Stimulated activated CD4-positive, alpha-beta T cell treated with anti-CD3 and anti-CD28 coated beads, TNF-alpha, amount 100 ng/mL, for 24 hours (primary cell): Measurements from ENCODE around the gene WDR1.
"Not testable (repeated sequence)": the region's sequence is repeated elsewhere in the genome, so short reads cannot be mapped to it uniquely, and the experiment has no call there.

Experiments used
- DNase-seq, 3 experiments: peaks; one replicate each; pipeline ENCODE4 v3.0.0-alpha.2; 2020; ENCODE audit warnings: low read depth in 3 of 3

Gene WDR1

GRCh38 chr4:10134141-10134540 is 17.5 kb upstream of the WDR1 start:
- no peak for DNase-seq

- DNase-seq, result no peak
Observed at GRCh38 chr4:10131202-10131601, 14.6 kb upstream of the WDR1 start.

DNA sequence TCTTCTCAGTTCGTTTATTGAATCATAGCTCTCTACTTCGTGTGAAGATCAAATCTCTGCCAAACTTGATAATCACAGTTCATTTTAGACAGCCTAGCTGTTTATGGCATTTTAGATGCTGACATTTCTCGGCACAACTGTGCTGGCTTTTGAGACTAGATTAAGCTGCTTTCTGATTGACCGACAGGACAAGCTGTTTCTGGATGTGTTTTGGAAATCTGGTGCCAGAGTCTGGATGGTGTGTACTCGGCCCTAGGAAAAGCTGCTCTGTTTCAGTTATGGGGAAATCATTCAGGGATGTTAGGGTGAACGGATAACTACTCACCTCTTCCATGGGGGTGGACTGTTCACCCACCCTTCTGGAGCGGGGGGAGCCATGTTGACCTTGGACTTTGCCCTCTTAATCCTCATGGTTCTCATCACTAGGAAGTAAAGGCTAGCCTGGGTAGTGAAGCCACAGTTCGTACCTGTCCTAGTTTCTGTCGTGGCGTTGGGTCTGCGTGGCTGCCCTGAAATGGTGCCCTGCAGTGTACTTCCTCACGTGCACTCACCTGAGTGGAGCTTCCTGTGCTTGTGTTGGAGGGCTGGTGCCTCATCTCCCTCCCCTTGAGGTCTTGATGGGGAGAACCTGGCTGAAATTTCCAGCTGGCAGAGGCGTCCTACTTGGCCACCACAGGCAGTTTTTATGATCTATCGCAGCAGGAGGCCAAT is 13.7 kb upstream of the WDR1 start:
- DNase-seq, result no peak

DNA sequence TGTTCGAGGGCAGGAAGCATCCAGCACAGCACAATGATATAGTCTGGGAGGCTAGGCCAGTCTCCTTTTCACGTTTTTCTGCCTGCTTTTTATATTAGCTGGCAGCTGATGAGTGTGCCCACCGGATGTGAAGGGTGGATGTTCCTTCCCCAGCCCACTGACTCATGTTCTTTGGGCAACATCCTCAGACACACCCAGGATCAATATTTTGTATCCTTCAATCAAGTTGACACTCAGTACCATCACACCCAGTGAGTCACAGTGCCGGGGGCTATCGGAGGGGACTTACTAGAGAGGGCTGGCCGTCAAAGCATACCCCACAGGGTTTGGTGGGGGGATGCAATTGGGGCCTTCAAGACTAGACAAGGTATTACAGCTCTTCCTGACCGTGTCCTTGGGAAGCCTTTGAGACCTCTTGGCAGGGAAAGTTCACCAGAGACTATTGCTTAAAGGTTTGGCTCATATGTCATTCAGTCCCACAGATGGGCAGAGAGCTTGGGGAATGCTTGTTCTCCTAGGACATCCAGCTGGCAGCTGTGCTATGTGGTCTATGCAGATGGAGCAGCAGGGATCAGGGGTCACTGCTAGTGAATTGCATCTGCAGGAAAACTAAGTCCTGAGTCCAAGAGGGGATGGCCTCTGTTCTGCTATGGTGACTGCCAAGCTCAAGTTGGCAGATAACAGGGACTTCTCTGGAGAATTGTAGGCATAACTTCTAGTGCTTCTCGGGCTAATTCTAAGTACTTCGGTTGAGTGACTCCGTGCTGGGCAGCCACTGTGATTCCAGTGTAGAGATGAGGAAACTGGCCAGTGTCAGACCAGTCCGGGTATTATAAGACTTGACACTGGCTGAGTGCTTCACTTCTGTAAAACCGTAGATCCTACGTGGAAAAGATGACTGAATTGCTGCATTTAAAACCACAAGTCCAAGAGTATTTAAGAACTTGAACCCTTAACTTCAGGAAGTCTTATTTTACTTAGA is 12.9 kb upstream of the WDR1 start:
- DNase-seq, result no peak

DNA sequence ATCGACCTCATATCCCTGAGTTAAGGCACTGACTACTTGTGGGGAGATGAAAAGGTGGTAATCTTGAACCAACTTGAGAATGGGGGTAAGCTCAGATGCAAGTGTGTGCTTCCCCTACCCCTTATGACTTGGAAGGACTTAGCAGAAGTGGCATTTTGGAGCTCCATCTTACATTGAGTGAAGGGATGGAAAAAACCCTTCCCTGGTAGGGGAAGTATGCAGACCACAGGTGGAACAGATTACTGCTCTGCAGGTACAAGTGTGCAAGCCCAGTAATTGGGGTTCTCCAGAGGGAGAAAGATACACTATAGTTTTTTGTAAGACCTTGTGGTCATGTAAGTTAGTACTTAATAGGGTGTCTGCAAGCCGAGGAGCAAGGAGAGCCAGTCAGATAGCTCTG is 12.2 kb upstream of the WDR1 start:
- DNase-seq, result no peak

DNA sequence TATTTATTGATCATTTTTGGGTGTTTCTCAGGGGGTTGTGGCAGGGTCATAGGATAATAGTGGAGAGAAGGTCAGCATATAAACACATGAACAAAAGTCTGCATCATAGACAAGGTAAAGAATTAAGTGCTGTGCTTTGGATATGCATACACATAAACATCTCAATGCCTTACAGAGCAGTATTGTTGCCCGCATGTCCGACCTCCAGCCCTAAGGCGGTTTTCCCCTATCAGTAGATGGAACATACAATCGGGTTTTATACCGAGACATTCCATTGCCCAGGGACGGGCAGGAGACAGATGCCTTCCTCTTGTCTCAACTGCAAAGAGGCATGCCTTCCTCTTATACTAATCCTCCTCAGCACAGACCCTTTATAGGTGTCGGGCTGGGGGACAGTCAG is 10.9 kb upstream of the WDR1 start:
- DNase-seq, result not testable (repeated sequence)

- no peak for DNase-seq
Observed at GRCh38 chr4:10124167-10124930, 7.8 kb upstream of the WDR1 start.

- no peak for DNase-seq
Observed at GRCh38 chr4:10123227-10124101, 6.9 kb upstream of the WDR1 start.

GRCh38 chr4:10122236-10122932 is 5.8 kb upstream of the WDR1 start:
- no peak for DNase-seq

- no peak for DNase-seq
Observed at GRCh38 chr4:10121568-10122208, 5.1 kb upstream of the WDR1 start.

DNA sequence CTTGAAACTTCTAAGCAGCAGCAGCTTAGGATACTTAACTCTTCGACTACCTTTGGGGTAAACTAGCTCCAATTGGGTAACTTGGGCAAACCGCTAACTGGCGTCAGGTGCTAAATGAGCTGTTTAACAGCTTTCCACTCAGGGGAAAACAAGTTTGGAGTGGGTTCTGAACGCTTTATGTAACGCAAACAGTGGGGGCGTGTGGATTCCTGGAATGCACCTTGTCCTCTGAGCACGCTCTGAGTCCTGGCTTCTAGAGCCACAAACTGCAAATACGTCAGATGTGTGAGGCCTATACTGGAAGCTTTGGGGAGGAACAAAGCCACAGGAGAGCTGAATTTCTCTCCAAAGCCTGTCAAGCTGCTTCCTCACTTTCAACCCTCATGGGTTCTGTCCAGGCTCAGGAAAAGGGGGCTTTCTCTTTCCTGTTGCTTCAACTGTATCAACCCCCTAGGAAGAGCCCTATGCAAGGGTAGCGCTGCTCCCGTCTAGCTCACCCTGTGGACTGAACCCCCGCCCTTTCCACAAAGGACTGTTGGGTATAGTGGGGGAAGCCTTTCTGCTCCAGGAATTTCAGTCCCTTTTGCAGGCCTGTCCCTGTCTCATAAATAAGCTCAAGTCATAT is 4.5 kb upstream of the WDR1 start:
- no peak for DNase-seq

DNA sequence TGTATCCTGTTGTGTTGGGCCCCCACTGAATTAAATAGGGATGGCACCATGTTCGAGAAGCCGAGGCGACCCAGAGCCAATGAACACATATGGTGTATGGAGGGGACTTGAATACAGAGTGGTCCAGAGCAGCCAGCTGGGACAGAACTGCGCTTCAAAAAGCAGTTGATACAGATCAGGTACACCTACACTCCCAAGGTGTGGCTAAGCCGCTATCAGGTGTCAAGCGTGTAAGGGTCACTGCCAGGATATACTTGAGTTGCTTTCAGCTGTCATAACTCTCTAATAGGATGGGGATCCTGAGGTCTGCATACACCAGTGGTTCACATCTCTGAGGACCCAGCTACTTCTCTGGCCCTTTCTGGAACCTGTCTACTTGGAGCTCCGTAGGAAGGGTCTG is 3.2 kb upstream of the WDR1 start:
- DNase-seq, result no peak

GRCh38 chr4:10119278-10119677 is 2.7 kb upstream of the WDR1 start:
- no peak for DNase-seq

DNA sequence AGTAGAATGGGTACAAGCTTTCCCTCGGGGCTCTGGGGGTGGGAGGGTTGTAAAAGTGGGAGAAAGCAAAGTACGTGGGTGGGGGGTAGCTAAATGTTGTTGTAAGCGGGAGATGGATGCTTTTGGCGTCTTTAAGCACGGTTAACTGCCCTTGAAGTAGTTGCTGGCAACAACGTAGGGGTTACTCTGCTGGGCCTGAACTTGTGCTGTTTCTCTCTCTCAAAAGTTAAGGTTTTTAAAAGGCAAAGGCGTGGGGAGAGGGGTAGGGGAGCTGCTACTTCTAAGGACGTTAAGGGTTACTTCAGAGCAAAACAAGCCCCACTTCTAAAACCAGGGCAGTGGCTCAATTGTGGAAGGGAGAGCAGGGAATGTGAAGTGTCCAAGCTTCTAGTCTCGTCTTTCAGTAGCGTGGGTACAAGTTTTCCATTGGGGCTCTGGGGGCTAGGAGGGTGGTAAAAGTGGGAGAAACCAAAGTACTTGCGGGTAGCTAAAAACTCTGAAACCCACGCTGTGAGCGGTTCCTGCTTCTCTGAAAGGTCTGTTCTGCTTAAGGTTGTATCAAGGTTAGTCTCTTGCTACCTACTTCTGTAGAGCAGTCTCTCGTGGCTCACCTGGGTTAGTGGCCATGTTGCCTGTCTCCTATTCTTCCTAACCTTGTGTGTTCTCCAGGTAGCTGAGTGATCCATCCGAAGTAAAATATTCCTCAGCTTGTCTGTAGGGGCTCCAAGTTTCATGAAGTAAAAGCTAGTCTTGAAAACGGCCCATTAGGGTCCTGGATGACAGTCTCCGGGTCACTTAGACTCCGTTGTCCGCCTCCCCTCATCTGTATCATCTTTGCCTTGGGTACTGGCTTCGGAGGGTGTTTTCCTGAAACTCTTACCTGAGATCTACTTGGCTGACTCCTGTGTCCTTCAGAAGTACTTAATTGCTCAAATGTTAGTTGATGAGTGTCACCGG is 1.7 kb upstream of the WDR1 start:
- no peak for DNase-seq

GRCh38 chr4:10117359-10118047 is 904 bp upstream of the WDR1 start:
- DNase-seq, result peak in 1 of 3 experiments; percentile 45

GRCh38 chr4:10115797-10116568 is 616 bp downstream of the WDR1 start:
- DNase-seq, result peak in 2 of 3 experiments; percentile 55 to 74

- no peak for DNase-seq
Observed at GRCh38 chr4:10115271-10115796, 1.3 kb downstream of the WDR1 start.
